IMR-90 (cell line): ENCODE data around the gene INSR. TPM values are rescaled to one million over a fixed set of nuclear protein-coding genes. Genes with fewer than 3 reads are reported as not detected.

Experiments
- ATAC-seq: fragments of 200-7000 bp; cut with Tn5 transposase; 2 replicates; pipeline ENCODE4 v1.9.1; 2020; ENCODE audit warnings: low read depth, mild to moderate bottlenecking, moderate library complexity
- BruUV-seq: library from RNA; stranded (reverse); fragments of 400-500 nt; replicated peaks from 2 replicates; lab custom pipeline; 2021; lab: Mats Ljungman, UMichigan
- CTCF ChIA-PET: fragments of 300-600 bp; formaldehyde crosslinking; extraction: SDS; loops from one replicate; lab custom pipeline; 2021; ENCODE audit warnings: antibody characterized with exemption; lab: Yijun Ruan, JAX
- POLR2A ChIA-PET: fragments of 300-600 bp; sonication (Branson Sonifier 250); formaldehyde crosslinking; loops from one replicate; lab custom pipeline; 2022; ENCODE audit warnings: antibody characterized with exemption; ENCODE audit not compliant: unreplicated experiment; lab: Charles Lee
- DNase-seq: peaks from one replicate; pipeline ENCODE4 v3.0.0; 2013
- H2AFZ ChIP-seq: replicated peaks from 2 replicates; pipeline ENCODE3; 2013; ENCODE audit warnings: low read length, mild to moderate bottlenecking; ENCODE audit not compliant: poor library complexity
- H2AK5ac ChIP-seq: 2 replicates; pipeline ENCODE4 v1.6.1; 2013; ENCODE audit warnings: low read depth, low read length, inconsistent platforms
- H2AK9ac ChIP-seq: replicated peaks from 2 replicates; pipeline ENCODE3; 2013; ENCODE audit warnings: mild to moderate bottlenecking, low read depth, low read length, moderate library complexity; ENCODE audit not compliant: poor library complexity
- H2BK120ac ChIP-seq: 2 replicates; pipeline ENCODE4 v1.6.1; 2013; ENCODE audit warnings: low read depth, low read length, inconsistent platforms
- H2BK15ac ChIP-seq: 3 replicates; pipeline ENCODE4 v1.6.1; 2013; ENCODE audit warnings: low read depth, low read length, inconsistent platforms
- H2BK20ac ChIP-seq: 2 replicates; pipeline ENCODE4 v1.6.1; 2013; ENCODE audit warnings: low read depth, mild to moderate bottlenecking, inconsistent platforms, low read length, moderate library complexity
- H2BK5ac ChIP-seq: 2 replicates; pipeline ENCODE4 v1.6.1; 2013; ENCODE audit warnings: mild to moderate bottlenecking, low read depth, low read length, inconsistent platforms; ENCODE audit not compliant: poor library complexity, severe bottlenecking
- H3K14ac ChIP-seq: replicated peaks from 2 replicates; pipeline ENCODE4 v1.6.1; 2013; ENCODE audit warnings: low read depth, low read length, inconsistent platforms
- H3K18ac ChIP-seq: 2 replicates; pipeline ENCODE4 v1.6.1; 2013; ENCODE audit warnings: low read depth, low read length, control low read depth
- H3K23ac ChIP-seq: 2 replicates; pipeline ENCODE4 v1.6.1; 2013; ENCODE audit warnings: low read depth, low read length, inconsistent platforms
- H3K27ac ChIP-seq: 2 replicates; pipeline ENCODE4 v1.5.1; 2013; ENCODE audit warnings: mild to moderate bottlenecking, control low read depth, low read length; ENCODE audit not compliant: insufficient read depth
- H3K27me3 ChIP-seq: 2 replicates; pipeline ENCODE4 v1.6.1; 2013; ENCODE audit warnings: low read length; ENCODE audit not compliant: control insufficient read depth, insufficient read depth
- H3K36me3 ChIP-seq: 2 replicates; pipeline ENCODE4 v1.6.1; 2013; ENCODE audit warnings: low read length, mixed read lengths; ENCODE audit not compliant: control insufficient read depth, insufficient read depth
- H3K4ac ChIP-seq: 2 replicates; pipeline ENCODE4 v1.6.1; 2013; ENCODE audit warnings: low read depth, low read length, inconsistent platforms
- H3K4me1 ChIP-seq: 2 replicates; pipeline ENCODE4 v1.6.1; 2013; ENCODE audit warnings: low read length, mixed read lengths; ENCODE audit not compliant: control insufficient read depth, insufficient read depth
- H3K4me2 ChIP-seq: 2 replicates; pipeline ENCODE4 v1.6.1; 2013; ENCODE audit warnings: low read depth, mild to moderate bottlenecking, control low read depth, low read length, moderate library complexity
- H3K4me3 ChIP-seq: 2 replicates; pipeline ENCODE4 v1.5.1; 2013; ENCODE audit warnings: low read depth, mild to moderate bottlenecking, control low read depth, low read length, moderate library complexity; ENCODE audit not compliant: insufficient read depth
- H3K56ac ChIP-seq: 2 replicates; pipeline ENCODE4 v1.6.1; 2013; ENCODE audit warnings: low read length, inconsistent platforms; ENCODE audit not compliant: insufficient read depth; ENCODE audit errors: extremely low read depth
- H3K79me1 ChIP-seq, 2 experiments: 2 replicates each; pipeline ENCODE4 v1.6.1; 2013; ENCODE audit warnings: low read length in 2 of 2, inconsistent platforms in 1 of 2, low read depth in 1 of 2
- H3K9ac ChIP-seq: 2 replicates; pipeline ENCODE4 v1.6.1; 2013; ENCODE audit warnings: low read depth, low read length, control low read depth
- H3K9me1 ChIP-seq: 2 replicates; pipeline ENCODE4 v1.6.1; 2013; ENCODE audit warnings: low read length, inconsistent platforms; ENCODE audit not compliant: insufficient read depth
- H3K9me3 ChIP-seq: 2 replicates; pipeline ENCODE4 v1.6.1; 2013; ENCODE audit warnings: low read length; ENCODE audit not compliant: control insufficient read depth, insufficient read depth
- H4K20me1 ChIP-seq: 2 replicates; pipeline ENCODE4 v1.6.1; 2013; ENCODE audit warnings: low read length, inconsistent platforms; ENCODE audit not compliant: insufficient read depth
- H4K5ac ChIP-seq: 2 replicates; pipeline ENCODE4 v1.6.1; 2013; ENCODE audit warnings: mild to moderate bottlenecking, low read depth, low read length, control low read depth
- H4K8ac ChIP-seq, 2 experiments: 2 replicates each; pipeline ENCODE4 v1.6.1; 2013; ENCODE audit warnings: low read depth in 2 of 2, low read length in 2 of 2, control low read depth in 1 of 2, inconsistent platforms in 1 of 2
- H4K91ac ChIP-seq: 2 replicates; pipeline ENCODE4 v1.6.1; 2013; ENCODE audit warnings: low read depth, low read length, inconsistent platforms; ENCODE audit not compliant: insufficient read depth
- CEBPB ChIP-seq: IDR thresholded peaks from 2 replicates; pipeline ENCODE4 v1.6.1; 2012; ENCODE audit warnings: low read depth, low read length, improper control_type of control experiment
- ELK1 ChIP-seq: fragments of 150-350 bp; IDR thresholded peaks from 2 replicates; pipeline ENCODE4 v1.6.1; 2016; ENCODE audit warnings: low read depth, mild to moderate bottlenecking, low read length, moderate library complexity, borderline replicate concordance
- MAFK ChIP-seq: IDR thresholded peaks from 2 replicates; pipeline ENCODE4 v1.6.1; 2012; ENCODE audit warnings: low read depth, low read length, improper control_type of control experiment
- NFE2L2 ChIP-seq: fragments of 150-350 bp; IDR thresholded peaks from 2 replicates; pipeline ENCODE4 v1.6.1; 2016; ENCODE audit warnings: low read depth, mild to moderate bottlenecking, low read length
- WGBS, 2 experiments: methylation state at CpG; one replicate each; pipeline versions ENCODE4 v1.1.5 to v1.1.7; 2013; ENCODE audit warnings: missing lambda C conversion rate in 2 of 2; ENCODE audit not compliant: insufficient read length in 1 of 2; ENCODE audit errors: extremely low coverage in 2 of 2; 5-methylcytosine and 5-hydroxymethylcytosine counted together
- dilution Hi-C: fragments of 300-500 bp; cut with HindIII; formaldehyde crosslinking; loops from one replicate; pipeline ENCODE4 v1.14.3; 2018; ENCODE audit warnings: low sequenced_read_pairs; ENCODE audit not compliant: unreplicated experiment
- in situ Hi-C: fragments of 300-500 bp; cut with MboI; formaldehyde crosslinking; loops from 3 replicates; pipeline ENCODE4 v1.14.3; 2019; ENCODE audit warnings: low sequenced_read_pairs, inconsistent platforms, mixed read lengths
- intact Hi-C: fragments of 100-400 bp; cut with micrococcal nuclease; formaldehyde crosslinking; loops from 2 replicates; pipeline ENCODE4 v1.10.0; 2022
- polyA plus RNA-seq, 3 experiments: library from polyadenylated mRNA; depleted of rRNA; stranded (reverse); fragments of >200 nt; gene quantifications; 2 replicates each; pipeline ENCODE4 v1.2.3, GENCODE V29; 2012; ENCODE audit warnings: low replicate concordance in 1 of 3
- total RNA-seq: library from RNA; depleted of rRNA; stranded (reverse); fragments of >200 nt; gene quantifications from 2 replicates; pipeline ENCODE4 v1.2.3, GENCODE V29; 2012

Gene INSR
- total and polyA plus RNA-seq, 2 of the 4 experiments (the other 2 are of a cell fraction), result 2.8 to 7.9 TPM

GRCh38 chr19:7264858-7265257, 29.4 kb downstream of the INSR start:
- WGBS, 2 experiments, result 100% methylated on average over 1 of the region's 4 CpGs
- no peak for TF ChIP-seq ELK1
- TF ChIP-seq MAFK, result no peak
- TF ChIP-seq NFE2L2, result no peak
- no peak for TF ChIP-seq CEBPB
- POLR2A ChIA-PET, result no interaction called here

More at GRCh38 chr19:7264858-7265257, 29.4 kb downstream of the INSR start:
- CTCF ChIA-PET, result no interaction called here
- no peak overlapping the region for H3K14ac ChIP-seq
- H3K23ac ChIP-seq, result no peak overlapping the region
- no peaks in the 10 kb centered on the region for H3K27me3 ChIP-seq
- H2BK20ac ChIP-seq, result no peak overlapping the region
- ATAC-seq (no peak), DNase-seq (no peak)
- H3K4ac ChIP-seq, result no peak overlapping the region
- H3K9me1 ChIP-seq, result no peaks in the 10 kb centered on the region
- H4K20me1 ChIP-seq, result no peaks in the 10 kb centered on the region; the same call in 1 of the 2 replicates
- no peak overlapping the region for H4K91ac ChIP-seq
- no peak overlapping the region for H2BK5ac ChIP-seq
- peaks cover 10% of the 10 kb centered on the region for H3K36me3 ChIP-seq
- H2BK120ac ChIP-seq, result no peak overlapping the region
- H3K27ac ChIP-seq, result no peak overlapping the region
- H2AK9ac ChIP-seq, result no peak overlapping the region
- H3K4me3 ChIP-seq, result no peak overlapping the region
- in situ Hi-C loops (no loop called here), intact Hi-C loops (no loop called here), dilution Hi-C loops (no loop called here)
- no peak overlapping the region for H3K9ac ChIP-seq
- 0 out of 4 replicates have a peak, but pooled peaks cover 0 to 2% of the 10 kb centered on the region in 2 experiments for H3K79me1 ChIP-seq
- no peak overlapping the region for H2AFZ ChIP-seq
- no TSS peak for BruUV-seq
- H3K56ac ChIP-seq, result no peak overlapping the region
- H3K18ac ChIP-seq, result no peak overlapping the region
- H4K5ac ChIP-seq, result no peak overlapping the region
- no peak overlapping the region for H2AK5ac ChIP-seq
- no peak overlapping the region for H4K8ac ChIP-seq
- peaks cover 6% of the 10 kb centered on the region; the same call in 1 of the 2 replicates for H3K9me3 ChIP-seq
- H3K4me1 ChIP-seq, result no peaks in the 10 kb centered on the region
- H2BK15ac ChIP-seq, result no peak overlapping the region
- H3K4me2 ChIP-seq, result no peak overlapping the region
